HG03342 (cell line): ENCODE data around the gene FKTN.

Experiments used
- ATAC-seq: cut with Tn5 transposase; IDR thresholded peaks from one replicate; pipeline ENCODE4 v1.9.1; 2021; ENCODE audit warnings: mild to moderate bottlenecking, moderate library complexity; ENCODE audit not compliant: unreplicated experiment

FKTN gene

DNA sequence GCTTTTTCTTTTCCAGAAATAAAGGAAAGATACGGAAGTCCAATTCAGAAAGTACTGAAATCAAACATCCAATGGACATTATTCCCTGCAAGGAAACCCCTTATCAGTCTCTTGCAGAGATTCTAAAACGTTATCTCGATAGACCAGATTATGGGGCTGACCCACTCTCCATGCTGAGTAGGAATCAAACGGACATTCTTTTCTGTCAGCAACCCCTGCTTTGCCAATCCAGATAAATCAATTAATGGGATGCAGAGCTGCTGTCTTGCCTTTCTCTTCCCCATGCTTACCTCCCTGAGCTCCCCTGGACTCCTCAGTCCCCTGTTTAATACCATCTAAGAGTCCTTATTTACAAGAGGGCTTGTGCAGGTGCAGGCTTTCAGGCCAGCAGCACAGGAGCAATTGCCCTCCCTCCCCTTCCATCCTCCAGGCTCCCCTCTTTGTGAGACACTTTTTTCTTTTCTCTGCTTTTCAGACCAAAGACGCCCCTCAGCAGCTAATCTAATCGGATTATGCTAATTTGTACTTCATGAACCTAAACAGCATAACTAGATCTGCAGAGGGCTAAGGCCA is 118.5 kb downstream of the FKTN start:
- ATAC-seq: no peak

DNA sequence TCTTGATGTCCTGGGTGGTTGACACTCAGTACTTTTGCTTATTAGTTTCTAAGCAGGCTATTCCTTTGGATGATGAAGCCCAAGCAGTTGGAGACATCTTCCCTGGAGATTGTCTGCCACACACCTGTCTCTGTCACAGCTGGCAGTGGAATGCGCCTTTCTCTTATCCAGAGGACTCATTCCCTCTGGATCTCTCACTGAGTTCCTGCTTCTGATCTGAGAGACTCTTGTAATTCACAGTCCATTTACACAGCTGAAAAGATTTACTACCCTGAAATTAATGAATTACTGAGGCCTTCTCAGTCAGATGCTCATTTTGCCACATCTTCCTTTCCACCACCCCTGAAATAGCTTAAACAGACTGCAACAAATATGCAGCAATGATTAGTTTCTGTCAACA is 120.2 kb downstream of the FKTN start:
- no peak for ATAC-seq

DNA sequence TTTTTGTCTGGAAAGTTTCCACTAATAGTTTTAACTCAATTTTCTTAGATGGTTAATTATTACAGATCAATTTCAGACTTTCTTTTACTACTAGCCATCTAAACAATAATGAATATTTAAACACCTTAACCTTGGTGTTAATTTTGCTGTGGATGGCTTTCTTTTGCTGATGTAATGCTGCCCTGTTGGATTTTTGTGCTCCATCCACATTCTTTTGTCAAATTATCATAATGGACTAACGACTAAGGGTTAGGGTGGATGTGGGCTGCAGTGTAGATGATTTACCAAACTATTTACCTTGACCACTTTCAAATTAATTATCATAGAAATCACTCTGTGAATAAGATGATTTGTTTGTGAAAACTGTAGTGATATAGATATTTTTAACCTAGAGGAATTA is 120.8 kb downstream of the FKTN start:
- ATAC-seq: no peak

DNA sequence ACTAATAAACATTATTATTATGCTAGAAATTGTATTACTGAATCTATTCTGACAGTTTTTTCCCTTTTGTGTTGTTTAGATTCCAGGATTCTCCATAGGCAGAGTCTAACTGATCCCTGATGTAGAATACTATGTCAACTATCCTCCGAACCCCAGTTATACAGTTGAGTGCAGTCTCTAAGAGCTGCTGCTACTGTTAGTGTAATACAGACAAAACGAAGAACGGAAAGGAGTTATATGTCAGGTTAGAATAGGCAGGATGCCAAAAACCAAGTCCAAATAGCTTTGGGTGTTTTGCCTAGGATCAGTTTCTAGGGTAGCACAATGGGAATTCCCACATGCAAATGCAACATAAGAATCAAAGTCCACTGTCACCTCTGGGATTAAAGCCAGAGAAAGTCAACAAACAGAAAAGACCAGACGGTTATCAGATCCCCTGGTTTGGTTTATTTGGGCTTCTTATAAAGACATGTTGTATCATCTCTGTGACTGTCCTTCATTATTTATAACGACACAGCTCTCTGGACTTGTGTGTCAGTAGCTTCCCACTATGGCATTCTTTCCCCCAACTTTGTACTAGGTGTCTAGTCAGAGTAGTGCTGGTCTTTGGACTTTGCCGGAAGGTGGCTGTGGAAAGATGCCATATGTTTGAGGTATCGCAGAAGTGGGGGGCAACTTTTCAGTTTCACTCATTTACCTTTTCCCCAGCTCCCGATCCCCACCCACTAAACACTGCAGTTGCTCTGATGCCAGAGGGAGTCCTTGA is 121.5 kb downstream of the FKTN start:
- no peak for ATAC-seq

DNA sequence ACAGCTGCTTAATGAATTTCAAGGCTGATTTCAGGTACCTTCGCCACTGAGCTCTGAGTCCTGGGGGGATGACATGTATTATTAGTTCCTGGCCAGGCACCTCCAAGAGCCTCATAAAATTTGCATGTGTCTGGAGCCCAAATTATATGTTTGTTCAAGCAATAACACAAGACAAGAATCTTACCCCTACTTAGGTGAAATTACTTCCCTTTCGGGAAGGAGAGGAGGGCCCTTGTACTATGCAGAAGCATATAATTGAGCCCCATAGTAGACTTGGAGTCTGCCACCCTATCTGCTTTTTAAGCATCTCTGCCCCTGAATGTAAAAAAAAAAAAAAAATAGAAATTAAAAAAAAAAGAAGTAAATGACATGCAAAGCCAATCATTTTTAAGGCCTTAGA is 123.4 kb downstream of the FKTN start:
- no peak for ATAC-seq

DNA sequence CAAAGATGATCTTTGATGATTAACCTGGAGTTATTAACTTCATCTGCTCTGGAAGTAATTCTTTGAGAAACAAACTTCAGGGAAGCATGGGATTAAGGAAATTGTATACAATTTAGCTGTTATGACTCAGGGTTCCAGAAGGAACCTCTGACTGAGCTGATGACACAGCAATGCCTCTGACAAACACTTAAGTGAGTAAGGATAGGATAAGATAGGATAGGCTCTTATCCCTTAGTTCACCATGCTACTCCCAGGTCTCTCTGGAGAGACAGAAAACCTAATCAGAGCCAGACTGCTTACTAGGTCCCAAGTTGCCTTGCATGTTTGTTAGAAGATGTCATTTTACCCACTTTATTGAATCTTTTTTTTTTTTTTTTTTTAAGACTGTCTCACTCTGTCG is 123.8 kb downstream of the FKTN start:
- no peak for ATAC-seq

DNA sequence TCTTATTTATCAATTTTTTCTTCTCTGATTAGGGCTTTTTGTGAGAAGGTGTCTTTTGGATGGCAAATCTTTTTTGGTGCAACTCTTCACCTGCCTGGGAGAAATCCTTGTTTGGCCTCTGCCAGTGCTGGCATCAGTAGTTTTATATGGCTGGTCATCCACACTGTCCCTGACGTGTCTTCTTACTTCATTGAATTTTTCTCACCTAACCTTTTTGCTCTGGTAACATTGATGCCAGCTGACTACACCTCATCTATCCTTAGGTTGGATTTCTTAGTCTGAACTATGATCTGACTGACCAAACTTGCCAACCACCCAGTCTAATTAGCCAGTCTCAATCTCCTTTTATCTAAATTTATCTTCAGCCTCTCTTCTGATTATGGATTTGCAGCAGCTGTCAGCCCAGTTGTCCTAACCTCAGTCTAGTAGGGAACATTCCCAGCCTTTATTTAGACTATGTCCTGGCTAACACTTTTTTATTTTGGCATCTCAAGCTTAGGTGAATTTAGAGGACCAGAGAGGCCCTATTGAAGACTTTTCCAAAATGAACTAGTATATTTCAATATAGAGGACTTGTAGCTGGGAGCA is 125.9 kb downstream of the FKTN start:
- ATAC-seq: no peak

DNA sequence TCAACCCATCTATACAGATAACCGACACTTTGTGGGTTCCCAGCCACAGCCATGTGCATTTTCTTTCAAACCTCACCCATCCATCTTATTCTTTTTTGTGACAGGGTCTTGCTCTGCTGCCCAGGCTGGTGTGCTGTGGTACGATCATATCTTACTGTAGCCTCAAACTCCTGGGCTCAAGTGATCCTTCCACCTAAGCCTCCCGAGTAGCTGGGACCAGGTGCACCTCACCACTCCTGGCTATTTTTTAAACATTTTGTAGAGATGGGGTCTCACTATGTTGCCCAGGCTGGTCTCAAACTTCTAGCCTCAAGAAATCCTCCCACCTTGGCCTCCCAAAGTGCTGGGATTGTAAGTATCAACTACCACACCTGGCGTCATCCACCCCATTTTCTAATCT is 129.0 kb downstream of the FKTN start:
- ATAC-seq: no peak
